ENCODE results near the gene TMEM19. TPM values are rescaled to one million over a fixed set of nuclear protein-coding genes. Genes with fewer than 3 reads are reported as not detected.

Gene TMEM19

Small RNA genes within 50 kb of the gene (small RNA-seq; reads per million reads assigned to genes)
- not detected for gene RF00560 (ENCODE audit: low read depth)

All from mesenchymal stem cell (in vitro differentiated cells and primary cell).